ENCODE measurements around the gene ZNF75A. TPM values are rescaled to one million over a fixed set of nuclear protein-coding genes. Genes with fewer than 3 reads are reported as not detected.
A peak's percentile ranks its signal among the peaks of the same experiment; 100 is the strongest.

Gene ZNF75A
- polyA plus RNA-seq, 1 donor (not counting 4 experiments of a cell fraction or from before 2014, with no cell fraction given) = 20.8 TPM

- H3K4me1 ChIP-seq (ENCODE audit: control insufficient read depth, extremely low read depth, insufficient read depth, low read length) = peaks cover 15% of the 10 kb centered on the region
- H3K27me3 ChIP-seq (ENCODE audit: control insufficient read depth, extremely low read depth, insufficient read depth, low read length) = no peaks in the 10 kb centered on the region
- peak overlapping the region; percentile 64 for H2AFZ ChIP-seq (ENCODE audit: control insufficient read depth, low read length)
- TF ChIP-seq CTCF (optimal IDR thresholded peaks at IDR 0.05 in 1 of 3, IDR thresholded peaks at IDR 0.05 in 1 of 3, conservative IDR thresholded peaks at IDR 0.05 in 1 of 3; ENCODE audit: extremely low read depth in 1 of 3, insufficient read depth in 2 of 3, low read length in 3 of 3) = no peak
- no peak for TF ChIP-seq EZH2 (IDR thresholded peaks at IDR 0.05; ENCODE audit: low read length)
- peak overlapping the region; percentile 98 for H3K9ac ChIP-seq (ENCODE audit: control insufficient read depth, extremely low read depth, insufficient read depth, low read length)
- H3K36me3 ChIP-seq (ENCODE audit: control insufficient read depth in 2 of 2, extremely low read depth in 1 of 2, insufficient read depth in 2 of 2, low read length in 2 of 2) = peaks cover 9 to 17% of the 10 kb centered on the region in 2 experiments
- peak overlapping the region; percentile 77 to 79 (median 79) for H3K4me3 ChIP-seq (ENCODE audit: control insufficient read depth in 2 of 3, extremely low read depth in 1 of 3, insufficient read depth in 2 of 3, low read depth in 1 of 3, low read length in 3 of 3)
- H3K79me2 ChIP-seq (ENCODE audit: control insufficient read depth, insufficient read depth, low read length) = peaks cover 43% of the 10 kb centered on the region
- dilution Hi-C loops (cut with MboI; ENCODE audit: extremely low pct_ligation_motif_present, low sequenced_read_pairs) = no loop called here
- no peaks in the 10 kb centered on the region for H4K20me1 ChIP-seq (ENCODE audit: control insufficient read depth, extremely low read depth, insufficient read depth, low read length)
- H3K9me1 ChIP-seq (ENCODE audit: control insufficient read depth, extremely low read depth, insufficient read depth, low read length) = no peaks in the 10 kb centered on the region
- H3K4me2 ChIP-seq (ENCODE audit: control insufficient read depth, extremely low read depth, insufficient read depth, low read depth, low read length) = peak overlapping the region; percentile 80
- peaks cover 4% of the 10 kb centered on the region for H3K9me3 ChIP-seq (ENCODE audit: control insufficient read depth, low read depth, low read length)
- no peak for DNase-seq (ENCODE audit: low read depth, low spot score)
- H3K27ac ChIP-seq (ENCODE audit: control insufficient read depth, insufficient read depth, low read length) = peak overlapping the region; percentile 99
- no peak for FAIRE-seq
Measured at GRCh38 chr16:3283543-3284447, 21.5 kb upstream of the ZNF75A start.

- FAIRE-seq (no peak), DNase-seq (ENCODE audit: low read depth, low spot score) (no peak)
- H3K4me1 ChIP-seq (ENCODE audit: control insufficient read depth, extremely low read depth, insufficient read depth, low read length) = peaks cover 15% of the 10 kb centered on the region
- no peaks in the 10 kb centered on the region for H3K9me1 ChIP-seq (ENCODE audit: control insufficient read depth, extremely low read depth, insufficient read depth, low read length)
- peak overlapping the region; percentile 80 for H3K4me2 ChIP-seq (ENCODE audit: control insufficient read depth, extremely low read depth, insufficient read depth, low read depth, low read length)
- no peak overlapping the region for H3K27ac ChIP-seq (ENCODE audit: control insufficient read depth, insufficient read depth, low read length)
- H2AFZ ChIP-seq (ENCODE audit: control insufficient read depth, low read length) = no peak overlapping the region
- dilution Hi-C loops (cut with MboI; ENCODE audit: extremely low pct_ligation_motif_present, low sequenced_read_pairs) = no loop called here
- peak overlapping the region; percentile 21 to 79 (median 77) for H3K4me3 ChIP-seq (ENCODE audit: control insufficient read depth in 2 of 3, extremely low read depth in 1 of 3, insufficient read depth in 2 of 3, low read depth in 1 of 3, low read length in 3 of 3)
- H3K9me3 ChIP-seq (ENCODE audit: control insufficient read depth, low read depth, low read length) = peaks cover 16% of the 10 kb centered on the region
- TF ChIP-seq CTCF (optimal IDR thresholded peaks at IDR 0.05 in 1 of 3, IDR thresholded peaks at IDR 0.05 in 1 of 3, conservative IDR thresholded peaks at IDR 0.05 in 1 of 3; ENCODE audit: extremely low read depth in 1 of 3, insufficient read depth in 2 of 3, low read length in 3 of 3) (no peak), EZH2 (IDR thresholded peaks at IDR 0.05; ENCODE audit: low read length) (no peak)
- H4K20me1 ChIP-seq (ENCODE audit: control insufficient read depth, extremely low read depth, insufficient read depth, low read length) = no peaks in the 10 kb centered on the region
- H3K36me3 ChIP-seq (ENCODE audit: control insufficient read depth in 2 of 2, extremely low read depth in 1 of 2, insufficient read depth in 2 of 2, low read length in 2 of 2) = peaks cover 20 to 29% of the 10 kb centered on the region in 2 experiments
- H3K79me2 ChIP-seq (ENCODE audit: control insufficient read depth, insufficient read depth, low read length) = peaks cover 54% of the 10 kb centered on the region
- H3K27me3 ChIP-seq (ENCODE audit: control insufficient read depth, extremely low read depth, insufficient read depth, low read length) = no peaks in the 10 kb centered on the region
- H3K9ac ChIP-seq (ENCODE audit: control insufficient read depth, extremely low read depth, insufficient read depth, low read length) = no peak overlapping the region
Measured at GRCh38 chr16:3285131-3285530, 20.2 kb upstream of the ZNF75A start.

Data from keratinocyte (primary cell).